ENCODE data around the gene KHDC4. TPM values are rescaled to one million over a fixed set of nuclear protein-coding genes. Genes with fewer than 3 reads are reported as not detected.

KHDC4 gene
- total and polyA plus RNA-seq, 2 of the 13 experiments (the other 11 are each of a cell fraction or from before 2014, with no cell fraction given) = 33.5 to 92.0 TPM

DNA sequence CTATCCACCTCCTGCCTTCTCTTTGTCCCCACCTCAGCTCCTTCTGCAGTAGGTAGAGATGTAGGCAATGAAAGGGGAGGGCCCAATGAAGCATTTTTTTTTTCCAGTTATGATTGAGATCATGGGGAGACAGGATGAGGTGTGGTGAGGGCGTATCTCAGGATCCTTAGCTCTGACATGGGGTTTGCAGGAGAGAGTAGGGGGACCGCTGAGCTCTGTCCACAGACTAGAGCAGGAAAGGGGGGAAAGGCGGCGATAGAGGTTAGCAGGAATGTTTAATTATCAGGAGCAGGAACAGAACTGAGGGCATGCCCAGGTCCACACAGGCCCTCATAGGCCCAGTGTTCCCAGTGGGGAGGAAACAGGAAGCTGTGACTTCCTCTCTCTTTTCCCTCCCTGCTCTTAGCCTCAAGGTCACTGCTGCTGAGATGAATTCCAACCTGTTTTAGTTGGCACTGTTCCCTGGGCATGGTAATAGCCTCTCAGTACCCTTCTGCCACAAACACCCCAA is 6.3 kb upstream of the KHDC4 start (continued):
- no peak for TF ChIP-seq ZBTB8A (CRISPR knock-in tag; IDR thresholded peaks at IDR 0.05; ENCODE audit: borderline replicate concordance, low read depth)
- no peak for TF ChIP-seq THYN1 (CRISPR knock-in tag; IDR thresholded peaks at IDR 0.05; ENCODE audit: borderline replicate concordance, low read depth)
- TF ChIP-seq ZNF577 (CRISPR knock-in tag; IDR thresholded peaks at IDR 0.05; ENCODE audit: borderline replicate concordance, low read depth) = no peak
- TF ChIP-seq FOXK2 (IDR thresholded peaks at IDR 0.05) = no peak
- TF ChIP-seq, protein P1, sequence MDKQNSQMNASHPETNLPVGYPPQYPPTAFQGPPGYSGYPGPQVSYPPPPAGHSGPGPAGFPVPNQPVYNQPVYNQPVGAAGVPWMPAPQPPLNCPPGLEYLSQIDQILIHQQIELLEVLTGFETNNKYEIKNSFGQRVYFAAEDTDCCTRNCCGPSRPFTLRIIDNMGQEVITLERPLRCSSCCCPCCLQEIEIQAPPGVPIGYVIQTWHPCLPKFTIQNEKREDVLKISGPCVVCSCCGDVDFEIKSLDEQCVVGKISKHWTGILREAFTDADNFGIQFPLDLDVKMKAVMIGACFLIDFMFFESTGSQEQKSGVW (CRISPR knock-in tag; IDR thresholded peaks at IDR 0.05; ENCODE audit: borderline replicate concordance) = no peak; the same call in 1 of the 2 replicates
- TF ChIP-seq IKZF5 (CRISPR knock-in tag; IDR thresholded peaks at IDR 0.05) = peak; percentile 64; the same call in 1 of the 2 replicates
- no peak for TF ChIP-seq FOXK1 (CRISPR knock-in tag; IDR thresholded peaks at IDR 0.05; ENCODE audit: borderline replicate concordance, low read depth)
- TF ChIP-seq, protein P2, sequence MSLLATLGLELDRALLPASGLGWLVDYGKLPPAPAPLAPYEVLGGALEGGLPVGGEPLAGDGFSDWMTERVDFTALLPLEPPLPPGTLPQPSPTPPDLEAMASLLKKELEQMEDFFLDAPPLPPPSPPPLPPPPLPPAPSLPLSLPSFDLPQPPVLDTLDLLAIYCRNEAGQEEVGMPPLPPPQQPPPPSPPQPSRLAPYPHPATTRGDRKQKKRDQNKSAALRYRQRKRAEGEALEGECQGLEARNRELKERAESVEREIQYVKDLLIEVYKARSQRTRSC (CRISPR knock-in tag; IDR thresholded peaks at IDR 0.05; ENCODE audit: low read depth) = no peak
- 0 out of 2 replicates have a peak, but pooled peaks have one; percentile 41 for TF ChIP-seq THAP7 (CRISPR knock-in tag; IDR thresholded peaks at IDR 0.05)
- no peak for TF ChIP-seq NR1H2 (CRISPR knock-in tag; IDR thresholded peaks at IDR 0.05; ENCODE audit: borderline replicate concordance, low read depth)
- no peak; the same call in 1 of the 2 replicates for TF ChIP-seq ELF4 (CRISPR knock-in tag; IDR thresholded peaks at IDR 0.05; ENCODE audit: borderline replicate concordance)
- no peak for TF ChIP-seq NKX3-1 (CRISPR knock-in tag; IDR thresholded peaks at IDR 0.05)
- TF ChIP-seq, protein P3, sequence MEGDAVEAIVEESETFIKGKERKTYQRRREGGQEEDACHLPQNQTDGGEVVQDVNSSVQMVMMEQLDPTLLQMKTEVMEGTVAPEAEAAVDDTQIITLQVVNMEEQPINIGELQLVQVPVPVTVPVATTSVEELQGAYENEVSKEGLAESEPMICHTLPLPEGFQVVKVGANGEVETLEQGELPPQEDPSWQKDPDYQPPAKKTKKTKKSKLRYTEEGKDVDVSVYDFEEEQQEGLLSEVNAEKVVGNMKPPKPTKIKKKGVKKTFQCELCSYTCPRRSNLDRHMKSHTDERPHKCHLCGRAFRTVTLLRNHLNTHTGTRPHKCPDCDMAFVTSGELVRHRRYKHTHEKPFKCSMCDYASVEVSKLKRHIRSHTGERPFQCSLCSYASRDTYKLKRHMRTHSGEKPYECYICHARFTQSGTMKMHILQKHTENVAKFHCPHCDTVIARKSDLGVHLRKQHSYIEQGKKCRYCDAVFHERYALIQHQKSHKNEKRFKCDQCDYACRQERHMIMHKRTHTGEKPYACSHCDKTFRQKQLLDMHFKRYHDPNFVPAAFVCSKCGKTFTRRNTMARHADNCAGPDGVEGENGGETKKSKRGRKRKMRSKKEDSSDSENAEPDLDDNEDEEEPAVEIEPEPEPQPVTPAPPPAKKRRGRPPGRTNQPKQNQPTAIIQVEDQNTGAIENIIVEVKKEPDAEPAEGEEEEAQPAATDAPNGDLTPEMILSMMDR (CRISPR knock-in tag; IDR thresholded peaks at IDR 0.05) = peak; percentile 4; the same call in 1 of the 2 replicates
- no peak for TF ChIP-seq ZNF17 (CRISPR knock-in tag; IDR thresholded peaks at IDR 0.05)
- TF ChIP-seq AHDC1 (CRISPR knock-in tag; IDR thresholded peaks at IDR 0.05; ENCODE audit: borderline replicate concordance) = peak; percentile 68; the same call in 1 of the 2 replicates
- no peak for TF ChIP-seq ATRX (CRISPR knock-in tag; IDR thresholded peaks at IDR 0.05; ENCODE audit: borderline replicate concordance)
- TF ChIP-seq SMAD9 (CRISPR knock-in tag; IDR thresholded peaks at IDR 0.05) = no peak
- TF ChIP-seq ZNF790 (CRISPR knock-in tag; IDR thresholded peaks at IDR 0.05; ENCODE audit: borderline replicate concordance) = no peak
